ENCODE results near the gene GRIN2B.

GRIN2B gene

DNA sequence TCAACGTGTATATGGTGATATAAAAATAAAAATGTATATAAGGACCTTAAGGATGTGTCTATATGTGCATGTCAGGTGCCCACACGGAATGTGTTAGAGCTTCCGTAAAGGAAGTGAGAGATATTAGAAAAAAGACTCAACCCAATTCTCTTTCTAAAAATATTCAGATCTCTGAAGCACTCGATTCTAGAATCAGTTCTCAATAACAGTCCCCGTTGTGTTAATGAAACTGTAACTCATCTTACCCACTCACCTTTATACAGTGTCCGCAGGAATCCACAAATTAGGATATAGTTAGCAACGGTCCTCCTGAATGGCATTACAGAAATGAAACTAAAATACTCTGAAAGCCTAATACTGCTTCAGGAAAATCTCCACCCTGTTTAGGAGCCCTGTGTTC, 29.3 kb downstream of the GRIN2B start:
- DNase-seq (ENCODE audit: low spot score), result no peak
- TF ChIP-seq, protein P1, sequence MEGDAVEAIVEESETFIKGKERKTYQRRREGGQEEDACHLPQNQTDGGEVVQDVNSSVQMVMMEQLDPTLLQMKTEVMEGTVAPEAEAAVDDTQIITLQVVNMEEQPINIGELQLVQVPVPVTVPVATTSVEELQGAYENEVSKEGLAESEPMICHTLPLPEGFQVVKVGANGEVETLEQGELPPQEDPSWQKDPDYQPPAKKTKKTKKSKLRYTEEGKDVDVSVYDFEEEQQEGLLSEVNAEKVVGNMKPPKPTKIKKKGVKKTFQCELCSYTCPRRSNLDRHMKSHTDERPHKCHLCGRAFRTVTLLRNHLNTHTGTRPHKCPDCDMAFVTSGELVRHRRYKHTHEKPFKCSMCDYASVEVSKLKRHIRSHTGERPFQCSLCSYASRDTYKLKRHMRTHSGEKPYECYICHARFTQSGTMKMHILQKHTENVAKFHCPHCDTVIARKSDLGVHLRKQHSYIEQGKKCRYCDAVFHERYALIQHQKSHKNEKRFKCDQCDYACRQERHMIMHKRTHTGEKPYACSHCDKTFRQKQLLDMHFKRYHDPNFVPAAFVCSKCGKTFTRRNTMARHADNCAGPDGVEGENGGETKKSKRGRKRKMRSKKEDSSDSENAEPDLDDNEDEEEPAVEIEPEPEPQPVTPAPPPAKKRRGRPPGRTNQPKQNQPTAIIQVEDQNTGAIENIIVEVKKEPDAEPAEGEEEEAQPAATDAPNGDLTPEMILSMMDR (IDR thresholded peaks at IDR 0.05; ENCODE audit: borderline replicate concordance, control extremely low read depth, extremely low read depth, insufficient read depth, missing control alignments), result no peak
- in situ Hi-C loops (cut with MboI; ENCODE audit: low sequenced_read_pairs, unreplicated experiment), result no loop called here

DNA sequence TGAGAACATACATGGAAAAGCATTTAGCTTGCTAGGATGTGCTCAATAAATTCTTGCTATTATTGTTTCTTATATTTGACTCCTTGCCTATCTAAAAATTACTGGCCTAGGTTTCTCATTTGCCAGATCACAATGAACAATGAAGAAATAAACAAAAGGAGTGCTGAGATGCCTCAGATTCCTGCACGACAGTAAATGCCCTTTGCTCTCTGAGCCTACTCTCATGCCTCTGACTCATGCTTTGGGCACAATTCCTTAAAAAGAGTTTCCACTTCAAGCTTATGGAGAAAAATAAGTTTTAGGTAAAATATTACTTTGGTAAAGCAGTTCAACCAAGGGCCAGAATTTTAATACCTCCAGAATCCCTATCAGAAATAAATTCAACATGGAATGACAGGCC, 30.9 kb downstream of the GRIN2B start:
- in situ Hi-C loops (cut with MboI; ENCODE audit: low sequenced_read_pairs, unreplicated experiment), result no loop called here
- DNase-seq (ENCODE audit: low spot score), result no peak
- TF ChIP-seq, protein P1 (IDR thresholded peaks at IDR 0.05; ENCODE audit: borderline replicate concordance, control extremely low read depth, extremely low read depth, insufficient read depth, missing control alignments), result no peak

DNA sequence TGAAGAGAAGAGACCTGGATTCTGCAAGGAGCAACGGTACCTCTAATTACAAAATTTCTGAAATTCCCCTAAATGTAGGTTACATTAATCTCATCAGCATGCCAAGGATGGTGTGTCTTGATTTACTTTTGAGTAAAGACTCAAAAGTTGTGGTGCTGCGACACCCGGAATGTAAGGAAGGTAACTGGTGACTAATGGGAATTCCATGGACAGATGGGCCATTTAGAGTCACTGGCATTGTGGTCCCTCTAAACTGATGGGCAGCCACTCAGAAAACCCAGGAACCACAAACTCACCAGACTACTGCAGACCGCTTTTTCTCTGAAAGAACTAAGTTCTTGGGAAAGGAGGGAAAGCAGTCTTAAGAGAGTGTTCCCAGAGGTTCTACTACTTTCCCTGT, 32.8 kb downstream of the GRIN2B start:
- in situ Hi-C loops (cut with MboI; ENCODE audit: low sequenced_read_pairs, unreplicated experiment), result no loop called here
- TF ChIP-seq, protein P1 (IDR thresholded peaks at IDR 0.05; ENCODE audit: borderline replicate concordance, control extremely low read depth, extremely low read depth, insufficient read depth, missing control alignments), result no peak
- no peak for DNase-seq (ENCODE audit: low spot score)

DNA sequence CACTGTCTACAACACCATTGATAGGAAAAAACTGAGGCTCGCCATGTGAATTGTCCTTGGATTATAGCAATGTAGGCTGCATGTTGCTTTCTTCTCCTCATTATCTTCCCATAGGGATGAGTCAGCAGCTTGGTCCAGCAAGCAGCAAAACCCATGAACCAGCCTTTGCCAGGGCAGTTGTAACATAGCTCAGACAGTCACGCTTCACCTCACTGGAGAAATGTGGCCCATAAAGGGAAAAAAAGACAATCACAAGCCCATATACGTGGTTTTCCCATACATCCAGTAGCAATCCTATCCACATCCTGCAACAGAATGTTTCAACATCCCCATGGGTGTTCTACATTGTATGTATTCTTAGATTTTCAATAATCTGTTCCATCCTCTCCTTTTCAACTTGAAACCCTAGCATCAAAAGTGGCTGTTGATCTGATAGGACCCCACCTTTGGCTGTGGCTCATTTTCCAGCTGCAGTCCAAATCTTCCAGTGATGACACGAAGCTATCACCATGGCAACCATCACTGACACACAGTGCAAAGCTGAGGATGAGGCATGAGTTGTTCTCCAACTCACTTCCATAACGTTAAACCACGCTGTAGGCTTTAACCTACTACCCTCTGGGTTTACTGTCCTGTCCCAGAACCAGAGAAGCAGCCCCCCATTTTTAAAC, 34.0 kb downstream of the GRIN2B start:
- in situ Hi-C loops (cut with MboI; ENCODE audit: low sequenced_read_pairs, unreplicated experiment), result no loop called here
- TF ChIP-seq, protein P1 (IDR thresholded peaks at IDR 0.05; ENCODE audit: borderline replicate concordance, control extremely low read depth, extremely low read depth, insufficient read depth, missing control alignments), result no peak
- no peak for DNase-seq (ENCODE audit: low spot score)

DNA sequence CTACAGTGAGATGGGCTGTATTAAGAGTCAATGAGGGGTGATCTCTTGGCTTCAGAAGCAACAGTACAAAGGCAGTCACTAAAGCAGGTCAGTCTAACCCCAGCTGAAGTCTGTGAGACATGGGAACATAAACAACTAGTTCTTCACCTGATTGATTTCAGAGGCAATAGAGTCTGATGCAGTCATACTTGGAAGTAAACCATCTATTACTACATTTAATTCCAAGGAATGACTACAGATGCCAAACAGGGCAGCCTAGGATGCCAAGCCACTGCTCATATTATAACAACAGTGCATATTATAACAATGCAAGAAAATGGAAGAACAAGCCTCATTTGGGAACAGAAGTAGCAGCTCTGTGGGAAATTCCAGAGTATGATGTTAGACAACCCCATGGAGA, 35.8 kb downstream of the GRIN2B start:
- in situ Hi-C loops (cut with MboI; ENCODE audit: low sequenced_read_pairs, unreplicated experiment), result no loop called here
- TF ChIP-seq, protein P1 (IDR thresholded peaks at IDR 0.05; ENCODE audit: borderline replicate concordance, control extremely low read depth, extremely low read depth, insufficient read depth, missing control alignments), result no peak
- no peak for DNase-seq (ENCODE audit: low spot score)

DNA sequence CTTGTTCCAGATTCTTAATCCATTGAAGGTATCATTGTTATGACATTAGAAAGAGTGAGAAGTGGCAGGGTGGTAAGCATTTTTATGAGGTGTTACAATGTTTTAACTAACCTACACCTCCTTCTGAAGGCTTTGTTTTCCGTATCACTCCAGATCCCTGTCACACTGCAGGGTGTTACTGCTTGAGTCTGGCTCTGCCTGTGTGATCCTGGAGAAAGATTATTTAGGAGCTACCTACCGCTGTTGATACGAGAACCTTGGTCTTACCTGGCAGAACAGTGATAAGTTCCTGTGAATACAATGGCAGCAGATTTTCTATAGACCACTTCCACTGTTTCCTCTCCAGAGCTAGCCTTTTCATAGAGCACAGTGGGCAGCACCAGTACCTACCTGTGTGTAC, 36.2 kb downstream of the GRIN2B start:
- no peak for DNase-seq (ENCODE audit: low spot score)
- in situ Hi-C loops (cut with MboI; ENCODE audit: low sequenced_read_pairs, unreplicated experiment), result no loop called here
- TF ChIP-seq, protein P1 (IDR thresholded peaks at IDR 0.05; ENCODE audit: borderline replicate concordance, control extremely low read depth, extremely low read depth, insufficient read depth, missing control alignments), result no peak
